IMR-90 (cell line): ENCODE data around the gene MYO10. TPM values are rescaled to one million over a fixed set of nuclear protein-coding genes. Genes with fewer than 3 reads are reported as not detected.

ENCODE experiments used
- ATAC-seq: fragments of 200-7000 bp; cut with Tn5 transposase; 2 replicates; pipeline ENCODE4 v1.9.1; 2020; ENCODE audit warnings: low read depth, mild to moderate bottlenecking, moderate library complexity
- BruUV-seq: library from RNA; stranded (reverse); fragments of 400-500 nt; replicated peaks from 2 replicates; lab custom pipeline; 2021; lab: Mats Ljungman, UMichigan
- CTCF ChIA-PET: fragments of 300-600 bp; formaldehyde crosslinking; extraction: SDS; loops from one replicate; lab custom pipeline; 2021; ENCODE audit warnings: antibody characterized with exemption; lab: Yijun Ruan, JAX
- POLR2A ChIA-PET: fragments of 300-600 bp; sonication (Branson Sonifier 250); formaldehyde crosslinking; loops from one replicate; lab custom pipeline; 2022; ENCODE audit warnings: antibody characterized with exemption; ENCODE audit not compliant: unreplicated experiment; lab: Charles Lee
- DNase-seq: peaks from one replicate; pipeline ENCODE4 v3.0.0; 2013
- H2AFZ ChIP-seq: replicated peaks from 2 replicates; pipeline ENCODE3; 2013; ENCODE audit warnings: low read length, mild to moderate bottlenecking; ENCODE audit not compliant: poor library complexity
- H2AK5ac ChIP-seq: 2 replicates; pipeline ENCODE4 v1.6.1; 2013; ENCODE audit warnings: low read depth, low read length, inconsistent platforms
- H2AK9ac ChIP-seq: replicated peaks from 2 replicates; pipeline ENCODE3; 2013; ENCODE audit warnings: mild to moderate bottlenecking, low read depth, low read length, moderate library complexity; ENCODE audit not compliant: poor library complexity
- H2BK120ac ChIP-seq: 2 replicates; pipeline ENCODE4 v1.6.1; 2013; ENCODE audit warnings: low read depth, low read length, inconsistent platforms
- H2BK15ac ChIP-seq: 3 replicates; pipeline ENCODE4 v1.6.1; 2013; ENCODE audit warnings: low read depth, low read length, inconsistent platforms
- H2BK20ac ChIP-seq: 2 replicates; pipeline ENCODE4 v1.6.1; 2013; ENCODE audit warnings: low read depth, mild to moderate bottlenecking, inconsistent platforms, low read length, moderate library complexity
- H2BK5ac ChIP-seq: 2 replicates; pipeline ENCODE4 v1.6.1; 2013; ENCODE audit warnings: mild to moderate bottlenecking, low read depth, low read length, inconsistent platforms; ENCODE audit not compliant: poor library complexity, severe bottlenecking
- H3K14ac ChIP-seq: replicated peaks from 2 replicates; pipeline ENCODE4 v1.6.1; 2013; ENCODE audit warnings: low read depth, low read length, inconsistent platforms
- H3K18ac ChIP-seq: 2 replicates; pipeline ENCODE4 v1.6.1; 2013; ENCODE audit warnings: low read depth, low read length, control low read depth
- H3K23ac ChIP-seq: 2 replicates; pipeline ENCODE4 v1.6.1; 2013; ENCODE audit warnings: low read depth, low read length, inconsistent platforms
- H3K27ac ChIP-seq: 2 replicates; pipeline ENCODE4 v1.5.1; 2013; ENCODE audit warnings: mild to moderate bottlenecking, control low read depth, low read length; ENCODE audit not compliant: insufficient read depth
- H3K27me3 ChIP-seq: 2 replicates; pipeline ENCODE4 v1.6.1; 2013; ENCODE audit warnings: low read length; ENCODE audit not compliant: control insufficient read depth, insufficient read depth
- H3K36me3 ChIP-seq: 2 replicates; pipeline ENCODE4 v1.6.1; 2013; ENCODE audit warnings: low read length, mixed read lengths; ENCODE audit not compliant: control insufficient read depth, insufficient read depth
- H3K4ac ChIP-seq: 2 replicates; pipeline ENCODE4 v1.6.1; 2013; ENCODE audit warnings: low read depth, low read length, inconsistent platforms
- H3K4me1 ChIP-seq: 2 replicates; pipeline ENCODE4 v1.6.1; 2013; ENCODE audit warnings: low read length, mixed read lengths; ENCODE audit not compliant: control insufficient read depth, insufficient read depth
- H3K4me2 ChIP-seq: 2 replicates; pipeline ENCODE4 v1.6.1; 2013; ENCODE audit warnings: low read depth, mild to moderate bottlenecking, control low read depth, low read length, moderate library complexity
- H3K4me3 ChIP-seq: 2 replicates; pipeline ENCODE4 v1.5.1; 2013; ENCODE audit warnings: low read depth, mild to moderate bottlenecking, control low read depth, low read length, moderate library complexity; ENCODE audit not compliant: insufficient read depth
- H3K56ac ChIP-seq: 2 replicates; pipeline ENCODE4 v1.6.1; 2013; ENCODE audit warnings: low read length, inconsistent platforms; ENCODE audit not compliant: insufficient read depth; ENCODE audit errors: extremely low read depth
- H3K79me1 ChIP-seq, 2 experiments: 2 replicates each; pipeline ENCODE4 v1.6.1; 2013; ENCODE audit warnings: low read length in 2 of 2, inconsistent platforms in 1 of 2, low read depth in 1 of 2
- H3K9ac ChIP-seq: 2 replicates; pipeline ENCODE4 v1.6.1; 2013; ENCODE audit warnings: low read depth, low read length, control low read depth
- H3K9me1 ChIP-seq: 2 replicates; pipeline ENCODE4 v1.6.1; 2013; ENCODE audit warnings: low read length, inconsistent platforms; ENCODE audit not compliant: insufficient read depth
- H3K9me3 ChIP-seq: 2 replicates; pipeline ENCODE4 v1.6.1; 2013; ENCODE audit warnings: low read length; ENCODE audit not compliant: control insufficient read depth, insufficient read depth
- H4K20me1 ChIP-seq: 2 replicates; pipeline ENCODE4 v1.6.1; 2013; ENCODE audit warnings: low read length, inconsistent platforms; ENCODE audit not compliant: insufficient read depth
- H4K5ac ChIP-seq: 2 replicates; pipeline ENCODE4 v1.6.1; 2013; ENCODE audit warnings: mild to moderate bottlenecking, low read depth, low read length, control low read depth
- H4K8ac ChIP-seq, 2 experiments: 2 replicates each; pipeline ENCODE4 v1.6.1; 2013; ENCODE audit warnings: low read depth in 2 of 2, low read length in 2 of 2, control low read depth in 1 of 2, inconsistent platforms in 1 of 2
- H4K91ac ChIP-seq: 2 replicates; pipeline ENCODE4 v1.6.1; 2013; ENCODE audit warnings: low read depth, low read length, inconsistent platforms; ENCODE audit not compliant: insufficient read depth
- BHLHE40 ChIP-seq: fragments of 150-350 bp; IDR thresholded peaks from 2 replicates; pipeline ENCODE4 v1.6.1; 2016; ENCODE audit warnings: mild to moderate bottlenecking, low read depth, low read length
- CHD1 ChIP-seq: IDR thresholded peaks from 2 replicates; pipeline ENCODE4 v1.6.1; 2012; ENCODE audit warnings: low read depth, low read length, improper control_type of control experiment
- FOS ChIP-seq: fragments of 150-350 bp; IDR thresholded peaks from 2 replicates; pipeline ENCODE4 v1.6.1; 2016; ENCODE audit warnings: low read depth, low read length
- MAFK ChIP-seq: IDR thresholded peaks from 2 replicates; pipeline ENCODE4 v1.6.1; 2012; ENCODE audit warnings: low read depth, low read length, improper control_type of control experiment
- MAZ ChIP-seq: IDR thresholded peaks from 2 replicates; pipeline ENCODE4 v1.6.1; 2012; ENCODE audit warnings: low read depth, mild to moderate bottlenecking, low read length, improper control_type of control experiment, moderate library complexity, borderline replicate concordance
- POLR2A ChIP-seq: IDR thresholded peaks from 2 replicates; pipeline ENCODE4 v1.6.1; 2012; ENCODE audit warnings: mild to moderate bottlenecking, low read depth, low read length
- RAD21 ChIP-seq: IDR thresholded peaks from 2 replicates; pipeline ENCODE4 v1.6.1; 2012; ENCODE audit warnings: low read length, improper control_type of control experiment
- RFX5 ChIP-seq: IDR thresholded peaks from 2 replicates; pipeline ENCODE4 v1.8.0; 2012; ENCODE audit warnings: low read depth, mild to moderate bottlenecking, low read length, moderate library complexity
- WGBS, 2 experiments: methylation state at CpG; one replicate each; pipeline versions ENCODE4 v1.1.5 to v1.1.7; 2013; ENCODE audit warnings: missing lambda C conversion rate in 2 of 2; ENCODE audit not compliant: insufficient read length in 1 of 2; ENCODE audit errors: extremely low coverage in 2 of 2; 5-methylcytosine and 5-hydroxymethylcytosine counted together
- dilution Hi-C: fragments of 300-500 bp; cut with HindIII; formaldehyde crosslinking; loops from one replicate; pipeline ENCODE4 v1.14.3; 2018; ENCODE audit warnings: low sequenced_read_pairs; ENCODE audit not compliant: unreplicated experiment
- in situ Hi-C: fragments of 300-500 bp; cut with MboI; formaldehyde crosslinking; loops from 3 replicates; pipeline ENCODE4 v1.14.3; 2019; ENCODE audit warnings: low sequenced_read_pairs, inconsistent platforms, mixed read lengths
- intact Hi-C: fragments of 100-400 bp; cut with micrococcal nuclease; formaldehyde crosslinking; loops from 2 replicates; pipeline ENCODE4 v1.10.0; 2022
- polyA plus RNA-seq, 3 experiments: library from polyadenylated mRNA; depleted of rRNA; stranded (reverse); fragments of >200 nt; gene quantifications; 2 replicates each; pipeline ENCODE4 v1.2.3, GENCODE V29; 2012; ENCODE audit warnings: low replicate concordance in 1 of 3
- total RNA-seq: library from RNA; depleted of rRNA; stranded (reverse); fragments of >200 nt; gene quantifications from 2 replicates; pipeline ENCODE4 v1.2.3, GENCODE V29; 2012
- TF ChIP-seq, protein P1 (sequence below): fragments of 150-350 bp; IDR thresholded peaks from 2 replicates; pipeline ENCODE4 v1.6.1; 2016; ENCODE audit warnings: low read depth, mild to moderate bottlenecking, low read length, moderate library complexity, borderline replicate concordance
- TF ChIP-seq, protein P2 (sequence below): fragments of 150-350 bp; IDR thresholded peaks from 2 replicates; pipeline ENCODE4 v1.6.1; 2017; ENCODE audit warnings: mild to moderate bottlenecking, antibody characterized with exemption, low read length, low read depth

The MYO10 gene
- total and polyA plus RNA-seq, 2 of the 4 experiments (the other 2 are of a cell fraction) = 39.9 to 115 TPM

DNA sequence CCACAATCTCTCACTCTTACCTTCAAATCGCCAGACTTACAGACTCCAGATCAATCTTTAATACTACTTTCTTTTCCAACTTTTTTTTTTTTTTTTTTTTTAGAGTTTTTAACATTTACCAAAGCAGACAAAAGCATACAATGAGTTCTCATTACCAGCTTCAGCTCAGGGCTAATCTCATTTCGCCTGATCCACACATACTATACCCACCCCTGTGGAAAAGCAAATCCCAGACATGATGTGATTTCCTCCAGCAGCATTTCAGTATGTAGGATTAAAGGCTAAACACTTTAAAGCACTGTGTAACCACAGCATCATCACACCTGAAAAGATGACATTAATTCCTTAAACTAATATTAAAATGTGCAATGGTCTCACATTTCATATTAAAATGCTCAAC, 180.4 kb downstream of the MYO10 start:
- dilution Hi-C loops (no loop called here), in situ Hi-C loops (no loop called here), intact Hi-C loops (no loop called here)
- no peak overlapping the region for H3K4ac ChIP-seq
- H3K18ac ChIP-seq = no peak overlapping the region
- no peak overlapping the region for H2AK9ac ChIP-seq
- no peak overlapping the region for H4K91ac ChIP-seq
- H3K4me3 ChIP-seq = no peak overlapping the region
- H3K4me2 ChIP-seq = no peak overlapping the region
- no peak overlapping the region for H3K14ac ChIP-seq
- no peak overlapping the region for H2AFZ ChIP-seq
- DNase-seq = no peak
- H3K9me1 ChIP-seq = no peaks in the 10 kb centered on the region; the same call in 1 of the 2 replicates
- ChIA-PET POLR2A (no interaction called here), CTCF (no interaction called here)
- no peak overlapping the region for H4K8ac ChIP-seq
- H3K23ac ChIP-seq = no peak overlapping the region
- no peaks in the 10 kb centered on the region for H3K9me3 ChIP-seq
- no peak overlapping the region for H2BK120ac ChIP-seq
- no peak for TF ChIP-seq MAZ
- TF ChIP-seq RFX5 = no peak
- no peak for TF ChIP-seq POLR2A
- TF ChIP-seq CHD1 = no peak
- TF ChIP-seq MAFK = no peak
- no peak for TF ChIP-seq BHLHE40
- TF ChIP-seq, protein P1, sequence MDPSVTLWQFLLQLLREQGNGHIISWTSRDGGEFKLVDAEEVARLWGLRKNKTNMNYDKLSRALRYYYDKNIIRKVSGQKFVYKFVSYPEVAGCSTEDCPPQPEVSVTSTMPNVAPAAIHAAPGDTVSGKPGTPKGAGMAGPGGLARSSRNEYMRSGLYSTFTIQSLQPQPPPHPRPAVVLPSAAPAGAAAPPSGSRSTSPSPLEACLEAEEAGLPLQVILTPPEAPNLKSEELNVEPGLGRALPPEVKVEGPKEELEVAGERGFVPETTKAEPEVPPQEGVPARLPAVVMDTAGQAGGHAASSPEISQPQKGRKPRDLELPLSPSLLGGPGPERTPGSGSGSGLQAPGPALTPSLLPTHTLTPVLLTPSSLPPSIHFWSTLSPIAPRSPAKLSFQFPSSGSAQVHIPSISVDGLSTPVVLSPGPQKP = no peak
- no peak for TF ChIP-seq FOS
- TF ChIP-seq RAD21 = no peak
- TF ChIP-seq, protein P2, sequence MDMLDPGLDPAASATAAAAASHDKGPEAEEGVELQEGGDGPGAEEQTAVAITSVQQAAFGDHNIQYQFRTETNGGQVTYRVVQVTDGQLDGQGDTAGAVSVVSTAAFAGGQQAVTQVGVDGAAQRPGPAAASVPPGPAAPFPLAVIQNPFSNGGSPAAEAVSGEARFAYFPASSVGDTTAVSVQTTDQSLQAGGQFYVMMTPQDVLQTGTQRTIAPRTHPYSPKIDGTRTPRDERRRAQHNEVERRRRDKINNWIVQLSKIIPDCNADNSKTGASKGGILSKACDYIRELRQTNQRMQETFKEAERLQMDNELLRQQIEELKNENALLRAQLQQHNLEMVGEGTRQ = no peak
- H3K27me3 ChIP-seq = no peaks in the 10 kb centered on the region
- H2BK5ac ChIP-seq = no peak overlapping the region
- peaks cover 28 to 43% of the 10 kb centered on the region in 2 experiments for H3K79me1 ChIP-seq
- H3K9ac ChIP-seq = no peak overlapping the region
- H2AK5ac ChIP-seq = no peak overlapping the region
- no TSS peak for BruUV-seq
- H3K27ac ChIP-seq = no peak overlapping the region
- H3K4me1 ChIP-seq = 0 out of 2 replicates have a peak, but pooled peaks cover 1% of the 10 kb centered on the region
- no peak overlapping the region for H3K56ac ChIP-seq
- no peaks in the 10 kb centered on the region for H4K20me1 ChIP-seq
- no peak overlapping the region for H2BK20ac ChIP-seq
- H3K36me3 ChIP-seq = peaks cover 45% of the 10 kb centered on the region
- no peak overlapping the region for H2BK15ac ChIP-seq
- H4K5ac ChIP-seq = no peak overlapping the region
- WGBS, 2 experiments = 83 to 100% methylated on average over 1 of the region's 2 CpGs
- no peak for ATAC-seq
